ENCODE results near the gene DDX23. TPM values are rescaled to one million over a fixed set of nuclear protein-coding genes. Genes with fewer than 3 reads are reported as not detected.

The DDX23 gene
- total and polyA plus RNA-seq, 8 donors = 30.3 to 88.1 (median 57.2) TPM

- H3K9me3 ChIP-seq = no peaks in the 10 kb centered on the region
- H3K27me3 ChIP-seq = peaks cover 0 to 7% (median 0%) of the 10 kb centered on the region in 3 donors
- no peaks in the 10 kb centered on the region for H3K36me3 ChIP-seq
- 1 to 3% (median 1%) methylated on average over 25 to 70 of the region's 70 CpGs for WGBS, 5 donors
- DNase-seq = peak; percentile 90 to 95
- intact Hi-C loops (cut with DNase I; ENCODE audit: low total_unique reads) = no loop called here
- H3K4me1 ChIP-seq = peaks cover 44 to 83% (median 54%) of the 10 kb centered on the region in 4 donors
- H3K27ac ChIP-seq = peak overlapping the region; percentile 80 to 93 (median 89)
- H3K4me3 ChIP-seq = peak overlapping the region; percentile 79 to 85 (median 80)
- TF ChIP-seq, protein P1, sequence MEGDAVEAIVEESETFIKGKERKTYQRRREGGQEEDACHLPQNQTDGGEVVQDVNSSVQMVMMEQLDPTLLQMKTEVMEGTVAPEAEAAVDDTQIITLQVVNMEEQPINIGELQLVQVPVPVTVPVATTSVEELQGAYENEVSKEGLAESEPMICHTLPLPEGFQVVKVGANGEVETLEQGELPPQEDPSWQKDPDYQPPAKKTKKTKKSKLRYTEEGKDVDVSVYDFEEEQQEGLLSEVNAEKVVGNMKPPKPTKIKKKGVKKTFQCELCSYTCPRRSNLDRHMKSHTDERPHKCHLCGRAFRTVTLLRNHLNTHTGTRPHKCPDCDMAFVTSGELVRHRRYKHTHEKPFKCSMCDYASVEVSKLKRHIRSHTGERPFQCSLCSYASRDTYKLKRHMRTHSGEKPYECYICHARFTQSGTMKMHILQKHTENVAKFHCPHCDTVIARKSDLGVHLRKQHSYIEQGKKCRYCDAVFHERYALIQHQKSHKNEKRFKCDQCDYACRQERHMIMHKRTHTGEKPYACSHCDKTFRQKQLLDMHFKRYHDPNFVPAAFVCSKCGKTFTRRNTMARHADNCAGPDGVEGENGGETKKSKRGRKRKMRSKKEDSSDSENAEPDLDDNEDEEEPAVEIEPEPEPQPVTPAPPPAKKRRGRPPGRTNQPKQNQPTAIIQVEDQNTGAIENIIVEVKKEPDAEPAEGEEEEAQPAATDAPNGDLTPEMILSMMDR (IDR thresholded peaks at IDR 0.05) = peak in 5 of 7 experiments; percentile 82 to 100 (median 99)
- TF ChIP-seq POLR2A (IDR thresholded peaks at IDR 0.05) (peak in 1 of 4 donors; percentile 33), POLR2AphosphoS5 (IDR thresholded peaks at IDR 0.05) (peak in 2 of 3 donors; percentile 54 to 75), EP300 (IDR thresholded peaks at IDR 0.05) (no peak)
Measured at GRCh38 chr12:48814262-48815125, 37.5 kb downstream of the DDX23 start.

DNA sequence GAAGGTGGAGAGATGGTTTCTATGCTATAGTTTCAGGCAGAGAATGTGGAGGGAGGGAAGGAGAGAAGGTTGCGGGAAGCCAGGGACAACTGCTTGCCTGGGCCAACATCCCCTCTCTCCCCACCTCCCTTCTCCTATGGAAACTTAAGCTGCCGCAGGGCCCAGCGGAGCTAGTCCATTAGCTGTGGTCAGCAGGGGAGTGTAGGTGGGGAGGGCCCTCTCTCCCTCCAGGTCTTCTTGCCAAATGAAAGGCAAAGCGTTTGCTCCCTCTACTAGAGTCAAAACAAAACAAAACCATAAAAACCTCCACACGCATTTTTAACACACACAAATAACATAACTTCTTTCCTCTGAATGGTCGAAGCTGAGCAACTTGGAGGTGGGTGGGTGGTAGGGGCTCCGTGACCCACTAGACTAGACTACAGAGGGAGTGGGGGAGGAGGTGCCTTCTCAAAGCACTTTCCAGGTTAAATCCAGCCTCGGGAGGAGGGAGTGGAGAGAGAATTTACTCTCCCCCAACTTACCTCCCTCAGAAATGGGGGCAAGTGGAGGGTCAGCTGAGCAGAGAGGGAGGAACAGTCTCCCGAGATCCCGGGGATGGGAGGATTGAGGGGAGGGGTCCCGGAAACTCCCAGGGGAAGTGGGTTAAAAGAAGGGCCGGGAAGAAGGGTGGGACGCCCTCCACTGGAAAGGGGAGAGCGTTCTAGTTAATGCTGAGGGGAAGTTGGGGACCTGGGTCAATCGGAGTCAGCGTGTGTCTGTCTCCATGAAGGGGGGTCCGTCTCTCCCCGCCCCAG, 38.3 kb downstream of the DDX23 start:
- H3K36me3 ChIP-seq = no peaks in the 10 kb centered on the region
- TF ChIP-seq POLR2AphosphoS5 (IDR thresholded peaks at IDR 0.05) (no peak), EP300 (IDR thresholded peaks at IDR 0.05) (no peak), POLR2A (IDR thresholded peaks at IDR 0.05) (no peak)
- TF ChIP-seq, protein P1 (IDR thresholded peaks at IDR 0.05) = no peak
- WGBS, 5 donors = 22 to 28% (median 28%) methylated on average over 18 of the region's 18 CpGs

GRCh38 chr12:48812389-48812788, 39.6 kb downstream of the DDX23 start:
- peak overlapping the region in 4 of 5 donors; percentile 55 to 90 (median 62) for H3K27ac ChIP-seq
- intact Hi-C loops (cut with DNase I; ENCODE audit: low total_unique reads) = no loop called here
- H3K4me1 ChIP-seq = peaks cover 30 to 62% (median 38%) of the 10 kb centered on the region in 4 donors
- H3K27me3 ChIP-seq = no peaks in the 10 kb centered on the region
- whole genome bisulfite sequencing, 5 donors = 52 to 71% (median 68%) methylated on average over 2 of the region's 2 CpGs
- no peak for TF ChIP-seq POLR2AphosphoS5 (IDR thresholded peaks at IDR 0.05)
- no peak for TF ChIP-seq EP300 (IDR thresholded peaks at IDR 0.05)
- TF ChIP-seq, protein P1 (IDR thresholded peaks at IDR 0.05) = no peak
- no peak for TF ChIP-seq POLR2A (IDR thresholded peaks at IDR 0.05)
- no peak for DNase-seq
- no peak overlapping the region for H3K4me3 ChIP-seq
- no peaks in the 10 kb centered on the region for H3K36me3 ChIP-seq
- no peaks in the 10 kb centered on the region for H3K9me3 ChIP-seq

More for the DNA sequence above, 38.3 kb downstream of the DDX23 start:
- peaks cover 0 to 7% (median 0%) of the 10 kb centered on the region in 3 donors for H3K27me3 ChIP-seq
- H3K4me1 ChIP-seq = peaks cover 41 to 75% (median 47%) of the 10 kb centered on the region in 4 donors
- H3K4me3 ChIP-seq = peak overlapping the region; percentile 79 to 85 (median 80)
- no peaks in the 10 kb centered on the region for H3K9me3 ChIP-seq
- DNase-seq = no peak
- intact Hi-C loops (cut with DNase I; ENCODE audit: low total_unique reads) = no loop called here
- peak overlapping the region; percentile 80 to 93 (median 89) for H3K27ac ChIP-seq

GRCh38 chr12:48811437-48812090, 40.4 kb downstream of the DDX23 start:
- H3K4me1 ChIP-seq = peaks cover 25 to 54% (median 34%) of the 10 kb centered on the region in 4 donors
- H3K9me3 ChIP-seq = no peaks in the 10 kb centered on the region
- TF ChIP-seq POLR2AphosphoS5 (IDR thresholded peaks at IDR 0.05) (no peak), POLR2A (IDR thresholded peaks at IDR 0.05) (no peak), EP300 (IDR thresholded peaks at IDR 0.05) (no peak)
- TF ChIP-seq, protein P1 (IDR thresholded peaks at IDR 0.05) = no peak
- no peak overlapping the region for H3K4me3 ChIP-seq
- H3K27me3 ChIP-seq = no peaks in the 10 kb centered on the region
- intact Hi-C loops (cut with DNase I; ENCODE audit: low total_unique reads) = no loop called here
- no peak for DNase-seq
- H3K27ac ChIP-seq = peak overlapping the region; percentile 12 to 90 (median 56)
- WGBS, 5 donors = 66 to 78% (median 76%) methylated on average over 5 of the region's 5 CpGs
- H3K36me3 ChIP-seq = no peaks in the 10 kb centered on the region
